Heart left ventricle (tissue), 16 donors: Measurements from ENCODE around the gene GTF2I. TPM values are rescaled to one million over a fixed set of nuclear protein-coding genes. Genes with fewer than 3 reads are reported as not detected.
"Not testable (repeated sequence)": the region's sequence is repeated elsewhere in the genome, so short reads cannot be mapped to it uniquely, and the experiment has no call there.

Experiments
- ATAC-seq, 4 donors: fragments of 200-7000 bp; cut with Tn5 transposase; one replicate each; pipeline ENCODE4 v1.9.1; 2020 to 2022; ENCODE audit warnings: moderate library complexity in 4 of 4, mild to moderate bottlenecking in 3 of 4, moderate number of reproducible peaks in 1 of 4
- DNase-seq, 5 donors: peaks; one replicate each; pipeline ENCODE4 v3.0.0-alpha.2; 2020
- H3K27ac ChIP-seq, 12 donors: fragments of 200-600 bp; sonication (generic) in 4 of 12; one replicate each; pipeline versions ENCODE4 v1.5.0 to v1.8.0; 2016 to 2022; ENCODE audit warnings: mild to moderate bottlenecking in 2 of 12
- H3K27me3 ChIP-seq, 9 donors: fragments of 200-600 bp; sonication (generic) in 2 of 9; one replicate each; pipeline versions ENCODE4 v1.5.1 to v1.8.0; 2016 to 2022; ENCODE audit warnings: mild to moderate bottlenecking in 3 of 9
- H3K36me3 ChIP-seq, 9 donors: fragments of 200-600 bp; sonication (generic) in 2 of 9; one replicate each; pipeline versions ENCODE4 v1.5.0 to v1.8.0; 2018 to 2022; ENCODE audit warnings: mild to moderate bottlenecking in 2 of 9
- H3K4me1 ChIP-seq, 12 donors: fragments of 200-600 bp; sonication (generic) in 4 of 12; one replicate each; pipeline versions ENCODE4 v1.5.0 to v1.8.0; 2016 to 2022; ENCODE audit warnings: mild to moderate bottlenecking in 3 of 12
- H3K4me3 ChIP-seq, 12 donors: fragments of 200-600 bp; sonication (generic) in 4 of 12; one replicate each; pipeline versions ENCODE4 v1.5.0 to v1.8.0; 2017 to 2022; ENCODE audit warnings: mild to moderate bottlenecking in 9 of 12, moderate library complexity in 4 of 12
- H3K9me3 ChIP-seq, 12 donors: fragments of 200-600 bp; sonication (generic) in 4 of 12; one replicate each; pipeline versions ENCODE4 v1.5.0 to v1.8.0; 2016 to 2022; ENCODE audit warnings: mild to moderate bottlenecking in 1 of 12
- CTCF ChIP-seq, 12 donors: fragments of 200-600 bp; sonication (generic) in 4 of 12; IDR thresholded peaks; one replicate each; pipeline versions ENCODE4 v1.5.0 to v1.8.0; 2018 to 2022; ENCODE audit warnings: antibody characterized with exemption in 12 of 12, mild to moderate bottlenecking in 5 of 12
- WGBS, 4 donors: extraction: QIAGEN DNeasy Blood & Tissue Kit in 2 of 4; methylation state at CpG; one replicate each; pipeline versions ENCODE4 v1.1.5 to v1.1.7; 2013 to 2018; 5-methylcytosine and 5-hydroxymethylcytosine counted together
- intact Hi-C, 10 donors: fragments of 100-400 bp; cut with DNase I; formaldehyde crosslinking; loops; one replicate each; pipeline versions ENCODE4 v1.11.1 to v1.14.2; 2022
- polyA plus RNA-seq, 2 donors: library from polyadenylated mRNA; stranded (reverse); fragments of 200-250 nt; gene quantifications; one replicate each; pipeline ENCODE4 v1.2.3, GENCODE V29; 2013
- total RNA-seq, 9 donors: library from RNA; depleted of rRNA in 2 of 9; stranded (reverse); fragments of >200 nt in 2 of 9; fragmentation: NEBNext Ultra II Directional in 3 of 9; extraction: Animal tissue kit (Norgen Biotek cat#: 25700) in 3 of 9; gene quantifications; one replicate each; pipeline versions ENCODE4 v1.1.0 to v1.2.4, GENCODE V29; 2016 to 2023
- donor health status: ischemic (EF 13 %, LVEDD 7.1; RV severe dilation, severe dysfunction).
- donor health status: healthy with polysubstance abuse.
- donor health status: DM: no; HTN: yes; CAD: no.
- donor health status: DM: no; HTN: no; CAD: no.
- donor health status: ischemic (EF 25% LVEDD 6.9; RV normal size, moderate dysfunction).
- donor health status: ischemic (EF 25% LVEDD 5.7; RV mildly dilated, moderate dysfunction).
- donor health status: healthy.
- donor health status: DM: yes; HTN: yes; CAD: no.
- donor health status: ischemic (EF 35%, LVEDD 5.7; RV mildly dilated, moderate dysfunction).
- donor health status: nonischemic (EF 11% LVEDD 7.7; RV severe dilation, severe dysfunction).
- donor health status: DM: yes; HTN: yes; CAD: no.
- donor health status: PGD.
- donor health status: ischemic (EF 29% LVEDD 5.4; RV normal size, mild dysfunction).
- donor health status: nonischemic (EF 23%, LVEDD 6.1; RV moderate dilation, normal function).

Gene GTF2I
- total and polyA plus RNA-seq, 11 donors, result 28.8 to 135 (median 113) TPM

- H3K4me3 ChIP-seq, result peak overlapping the region in 10 of 12 donors; percentile 11 to 51 (median 44)
- H3K27me3 ChIP-seq, H3K36me3 ChIP-seq, H3K4me1 ChIP-seq, intact Hi-C loops, H3K9me3 ChIP-seq: not testable (repeated sequence)
- H3K27ac ChIP-seq, result peak overlapping the region in 1 of 12 donors; percentile 50
- DNase-seq (peak; percentile 94 to 97 (median 96)), ATAC-seq (peak; percentile 97 to 99 (median 98))
- peak in 1 of 12 donors; percentile 12 for TF ChIP-seq CTCF (IDR thresholded peaks at IDR 0.05)
- 0% methylated on average over 6 to 40 of the region's 82 CpGs; no CpG with 5 or more reads in 1 of the 4 donors for WGBS, 4 donors
Observed at GRCh38 chr7:74788369-74789150, 131.0 kb downstream of the GTF2I start.

- intact Hi-C loops, H3K4me1 ChIP-seq, DNase-seq, H3K27ac ChIP-seq, H3K9me3 ChIP-seq, H3K36me3 ChIP-seq, H3K27me3 ChIP-seq, H3K4me3 ChIP-seq: not testable (repeated sequence)
- WGBS, 4 donors, result 11% methylated on average over 3 of the region's 24 CpGs; no CpG with 5 or more reads in 2 of the 4 donors
- peak in 2 of 4 donors; percentile 1 to 10 for ATAC-seq
Observed at GRCh38 chr7:74789200-74789736, 131.8 kb downstream of the GTF2I start.

GRCh38 chr7:74797848-74798622 lies 140.5 kb downstream of the GTF2I start:
- 94% methylated on average over 13 to 14 of the region's 27 CpGs; no CpG with 5 or more reads in 2 of the 4 donors for WGBS, 4 donors
- H3K9me3 ChIP-seq, intact Hi-C loops, DNase-seq, H3K4me1 ChIP-seq, H3K36me3 ChIP-seq, H3K27me3 ChIP-seq, ATAC-seq, H3K4me3 ChIP-seq, H3K27ac ChIP-seq: not testable (repeated sequence)

GRCh38 chr7:74798644-74799043 lies 141.1 kb downstream of the GTF2I start:
- H3K4me3 ChIP-seq, H3K36me3 ChIP-seq, H3K9me3 ChIP-seq, H3K4me1 ChIP-seq, H3K27me3 ChIP-seq, H3K27ac ChIP-seq, intact Hi-C loops, DNase-seq, ATAC-seq: not testable (repeated sequence)
- 86 to 100% (median 95%) methylated on average over 1 of the region's 4 CpGs for WGBS, 4 donors

Other genes starting within 250 kb of the GTF2I start
- 10 to 100 TPM in 8 of 9 donors, 1 to 10 TPM in 1; 10.0 to 40.4 (median 15.2) TPM for gene GTF2IRD1, start 203.8 kb upstream of the GTF2I start, total RNA-seq
- gene GTF2IRD1, start 203.8 kb upstream of the GTF2I start, polyA plus RNA-seq, result 10 to 100 TPM; 16.4 to 27.0 TPM
- 10 to 100 TPM in 2 of 9 donors, 1 to 10 TPM in 6, under 1 TPM in 1; 0.76 to 23.5 (median 2.1) TPM for gene NCF1, start 116.3 kb downstream of the GTF2I start, total RNA-seq
- 1 to 10 TPM in 1 of 2 donors, under 1 TPM in 1; 0.99 to 1.0 TPM for gene NCF1, start 116.3 kb downstream of the GTF2I start, polyA plus RNA-seq
- 10 to 100 TPM in 7 of 9 donors, 1 to 10 TPM in 2; 4.9 to 22.2 (median 14.1) TPM for gene GTF2IRD2, start 193.9 kb downstream of the GTF2I start, total RNA-seq
- 10 to 100 TPM in 1 of 2 donors, 1 to 10 TPM in 1; 8.9 to 22.6 TPM for gene GTF2IRD2, start 193.9 kb downstream of the GTF2I start, polyA plus RNA-seq